Epithelial cell of prostate (primary cell): Measurements from ENCODE around the gene DGKE.

Source experiments
- DNase-seq: peaks from one replicate; pipeline ENCODE4 v3.0.0-alpha.2; 2011; ENCODE audit warnings: low read depth, low spot score
- H3K27ac ChIP-seq: fragments of 450-650 bp; 2 replicates; pipeline ENCODE4 v1.5.1; 2017; ENCODE audit warnings: mild to moderate bottlenecking

DGKE gene

DNA sequence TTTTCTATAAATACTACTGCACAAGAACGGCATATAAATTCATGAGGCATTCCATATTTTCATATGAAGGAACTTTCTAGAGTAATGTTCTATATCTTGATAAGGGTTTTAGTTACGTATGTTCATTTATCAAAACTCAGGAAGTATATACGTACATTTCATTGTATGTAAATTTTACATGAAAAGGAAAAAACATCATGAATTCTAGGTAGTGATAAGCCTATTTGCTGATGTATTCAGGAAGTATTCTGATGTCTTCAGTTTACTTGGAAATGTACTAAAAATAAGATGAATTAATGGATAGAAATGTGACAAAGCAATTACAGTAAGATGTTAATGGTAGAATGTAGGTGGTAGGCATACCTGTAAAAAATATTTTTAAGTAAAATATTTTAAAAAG, 4.7 kb downstream of the DGKE start:
- no peak overlapping the region for H3K27ac ChIP-seq
- DNase-seq = no peak

DNA sequence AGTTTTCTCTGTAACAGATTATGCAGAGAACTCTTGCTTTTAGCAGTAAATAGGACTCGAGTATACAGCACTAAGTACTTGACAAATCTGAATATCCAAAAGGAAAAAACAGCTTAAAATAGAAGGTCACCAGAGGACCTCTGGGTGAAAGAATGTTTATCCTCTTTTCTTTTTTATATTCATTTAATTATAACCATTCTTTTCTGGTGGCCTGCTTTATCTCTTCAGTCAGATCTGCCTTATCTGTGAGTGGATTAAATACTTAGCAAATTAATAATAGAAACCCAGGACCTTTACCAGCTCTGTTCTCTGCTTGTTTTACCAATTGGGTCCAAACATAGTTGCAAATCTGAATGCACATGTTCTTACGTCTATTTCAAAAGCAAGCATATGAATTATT, 8.6 kb downstream of the DGKE start:
- no peak for DNase-seq
- H3K27ac ChIP-seq = no peak overlapping the region

DNA sequence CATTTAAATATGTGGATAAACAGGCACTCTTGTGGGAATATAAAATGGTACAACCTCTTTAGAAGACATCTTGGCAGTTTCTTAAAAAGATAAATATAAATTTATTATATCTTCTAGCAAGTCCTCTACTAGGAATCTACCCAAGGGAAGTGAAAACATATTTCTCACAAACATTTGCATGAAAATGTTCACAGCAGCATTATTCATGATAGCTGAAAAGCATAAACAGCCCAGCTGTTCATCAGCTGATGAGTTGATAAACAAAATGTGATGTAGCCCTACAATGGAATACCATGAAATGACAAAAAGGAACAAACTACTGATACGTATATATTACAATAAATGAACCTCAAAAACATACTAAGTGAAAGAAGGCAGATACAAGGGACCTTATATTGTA, 12.0 kb downstream of the DGKE start:
- no peak for DNase-seq
- H3K27ac ChIP-seq = no peak overlapping the region

DNA sequence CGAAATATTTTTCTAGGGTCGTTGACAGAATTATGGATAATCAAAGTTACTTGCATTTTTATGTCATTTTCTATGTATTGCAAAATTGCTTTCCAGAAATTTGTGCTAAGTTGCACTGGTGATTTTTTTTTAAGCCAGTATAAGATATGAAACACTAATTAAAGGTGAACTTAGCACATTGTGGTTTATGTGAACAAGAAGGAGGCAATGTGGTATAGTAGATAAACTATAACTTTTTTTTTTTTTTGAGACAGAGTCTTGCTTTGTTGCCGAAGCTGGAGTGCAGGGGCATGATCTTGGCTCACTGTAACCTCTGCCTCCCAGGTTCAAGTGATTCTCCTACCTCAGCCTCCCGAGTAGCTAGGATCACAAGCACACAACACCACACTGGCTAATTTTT, 13.2 kb downstream of the DGKE start:
- no peak overlapping the region for H3K27ac ChIP-seq
- DNase-seq = no peak

DNA sequence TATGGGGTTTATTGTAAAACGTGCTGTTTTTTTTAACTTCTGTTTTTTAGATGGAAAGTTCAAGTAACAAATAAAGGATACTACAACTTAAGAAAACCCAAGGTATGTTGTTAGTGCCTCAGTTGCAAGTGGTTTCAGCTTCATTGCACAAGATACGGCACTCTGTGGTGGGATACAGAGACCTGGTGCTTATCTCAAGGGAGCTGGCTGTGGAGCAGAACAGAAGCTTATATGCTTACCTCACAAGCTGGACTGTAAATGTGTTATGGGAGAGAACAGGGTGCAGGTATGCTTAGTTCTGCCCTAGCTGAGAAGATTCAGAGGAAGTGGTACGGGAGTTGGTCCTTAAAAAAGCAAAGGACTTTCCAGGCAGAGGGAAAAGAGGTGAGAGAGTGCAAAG, 15.2 kb downstream of the DGKE start:
- H3K27ac ChIP-seq = no peak overlapping the region
- DNase-seq = no peak

DNA sequence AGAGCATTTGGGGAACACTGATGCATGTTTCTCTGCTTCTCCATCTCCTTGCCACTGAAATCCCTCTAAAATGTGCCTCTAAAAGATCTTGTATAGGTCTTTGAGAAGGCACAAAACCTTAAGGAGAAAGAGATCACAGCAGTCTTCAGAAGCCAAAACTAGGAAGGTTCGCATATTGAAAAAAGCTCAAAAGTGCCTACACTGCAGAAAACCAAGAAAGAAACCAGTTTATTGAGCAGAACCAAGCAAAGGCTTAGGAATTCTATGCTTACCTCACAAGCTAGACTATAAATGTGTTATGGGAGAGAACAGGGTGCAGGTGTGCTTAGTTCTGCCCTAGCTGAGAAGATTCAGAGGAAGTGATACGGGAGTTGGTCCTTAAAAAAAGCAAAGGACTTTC, 16.6 kb downstream of the DGKE start:
- H3K27ac ChIP-seq = no peak overlapping the region
- no peak for DNase-seq

DNA sequence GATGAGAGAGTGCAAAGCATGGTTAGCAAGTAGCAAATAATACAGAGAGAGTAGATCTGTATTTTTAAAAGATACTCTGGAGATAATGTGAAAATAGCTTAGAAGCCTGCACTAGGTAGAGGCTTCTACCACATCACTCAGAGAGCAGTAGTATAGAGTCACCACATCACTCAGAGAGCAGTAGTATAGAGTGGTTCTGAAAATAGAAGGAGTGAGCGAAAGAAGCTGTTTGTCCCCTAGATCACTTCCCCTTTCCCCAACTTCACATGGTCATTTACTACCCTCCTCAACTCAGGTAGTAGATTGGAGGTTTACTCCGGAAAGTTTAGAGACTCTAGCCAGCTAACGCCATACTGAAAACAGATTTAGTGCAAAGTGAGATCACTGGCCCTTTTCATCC, 17.1 kb downstream of the DGKE start:
- H3K27ac ChIP-seq = no peak overlapping the region
- no peak for DNase-seq

DNA sequence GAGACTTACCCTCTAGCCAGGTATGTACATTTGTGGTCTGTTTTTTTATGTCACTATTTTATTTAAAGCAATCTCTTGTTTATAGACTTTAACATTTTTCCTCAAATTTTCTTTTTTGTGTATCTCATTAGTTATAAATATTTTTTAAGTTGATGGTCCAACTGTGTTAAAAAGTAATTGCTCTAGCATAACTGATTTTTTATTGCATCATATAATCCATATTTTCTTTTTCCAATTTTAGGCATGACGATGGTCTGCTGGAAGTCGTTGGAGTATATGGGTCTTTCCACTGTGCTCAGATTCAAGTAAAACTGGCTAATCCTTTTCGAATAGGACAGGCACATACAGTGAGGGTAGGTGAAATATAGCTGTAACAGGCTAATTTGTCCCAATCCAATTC, 27.9 kb downstream of the DGKE start:
- H3K27ac ChIP-seq = no peak overlapping the region
- DNase-seq = no peak

DNA sequence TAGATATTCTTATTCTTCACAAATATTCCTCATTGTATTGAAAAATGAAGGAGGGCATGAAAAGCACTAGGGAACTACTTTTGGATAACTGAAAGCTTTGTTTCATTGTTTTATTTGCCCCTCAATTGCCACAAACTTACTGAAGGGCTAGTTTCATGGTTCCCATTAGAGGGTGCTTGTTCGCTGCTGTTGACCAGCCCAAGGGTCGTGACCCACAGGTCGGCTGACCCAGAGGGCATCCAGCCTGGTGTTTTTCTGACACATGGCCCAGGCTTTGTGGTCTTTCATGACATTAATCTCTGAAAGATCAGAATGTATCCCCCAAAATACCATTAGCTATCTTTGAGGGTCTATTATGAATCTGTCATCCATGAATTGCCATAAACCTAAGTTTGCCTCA, 30.0 kb downstream of the DGKE start:
- DNase-seq = no peak
- no peak overlapping the region for H3K27ac ChIP-seq

DNA sequence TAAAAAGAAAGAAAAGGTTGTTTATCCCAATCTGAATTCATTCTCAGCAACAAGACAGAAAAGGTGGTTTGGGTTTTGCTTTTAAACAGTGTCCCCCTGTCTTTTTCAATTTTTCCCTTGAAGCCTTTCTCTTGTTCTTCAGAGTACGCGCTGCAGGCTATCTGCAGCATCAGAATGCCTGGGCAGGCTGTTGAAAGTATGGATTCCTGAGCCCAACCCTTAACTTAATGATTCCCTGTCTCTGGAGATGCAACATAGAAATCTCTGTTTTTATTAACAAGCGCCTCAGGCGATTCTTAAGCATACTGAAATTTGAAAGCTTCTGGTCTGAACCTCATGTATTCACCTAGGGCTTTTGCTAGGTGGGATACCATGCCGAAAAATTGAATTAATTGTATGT, 32.1 kb downstream of the DGKE start:
- no peak for DNase-seq
- no peak overlapping the region for H3K27ac ChIP-seq

DNA sequence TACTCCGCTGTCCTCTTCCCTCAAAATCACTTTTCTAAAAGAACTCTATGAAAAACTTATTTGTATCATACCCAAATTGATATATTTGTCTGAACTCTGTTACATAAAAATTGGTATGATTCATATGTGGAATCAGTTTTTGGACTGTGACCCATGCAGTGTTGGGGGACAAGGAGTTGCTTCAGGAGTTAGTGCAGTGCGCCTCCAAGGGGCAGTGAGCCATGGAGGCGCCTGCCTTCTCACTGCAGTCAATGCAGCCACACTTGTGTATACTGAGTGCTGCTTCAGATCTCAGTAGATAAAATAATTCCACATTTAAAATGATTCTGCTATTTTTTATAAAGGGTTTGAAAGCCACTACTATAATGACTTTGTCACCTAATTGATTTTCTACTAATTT, 32.5 kb downstream of the DGKE start:
- no peak for DNase-seq
- no peak overlapping the region for H3K27ac ChIP-seq

DNA sequence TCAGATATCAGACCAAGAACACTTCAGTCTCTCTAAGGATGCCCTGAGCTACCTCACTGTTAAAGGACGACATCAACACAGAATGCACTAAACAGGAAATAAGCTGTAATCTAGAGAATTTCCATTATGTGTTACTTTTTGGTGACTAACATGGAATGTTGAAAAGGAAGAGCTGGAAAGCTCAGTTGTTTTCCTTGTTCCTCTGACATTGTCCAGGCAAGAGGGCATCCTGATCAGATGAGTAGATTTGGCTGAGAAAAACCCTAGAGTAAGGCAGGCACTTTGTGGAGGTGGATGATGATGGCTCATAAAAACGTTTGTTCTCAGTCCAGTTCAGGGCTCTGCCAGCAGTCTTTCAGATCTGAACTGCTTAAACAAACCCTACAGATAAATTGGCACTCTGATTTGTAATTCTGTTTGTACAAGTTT, 34.0 kb downstream of the DGKE start:
- DNase-seq = no peak

DNA sequence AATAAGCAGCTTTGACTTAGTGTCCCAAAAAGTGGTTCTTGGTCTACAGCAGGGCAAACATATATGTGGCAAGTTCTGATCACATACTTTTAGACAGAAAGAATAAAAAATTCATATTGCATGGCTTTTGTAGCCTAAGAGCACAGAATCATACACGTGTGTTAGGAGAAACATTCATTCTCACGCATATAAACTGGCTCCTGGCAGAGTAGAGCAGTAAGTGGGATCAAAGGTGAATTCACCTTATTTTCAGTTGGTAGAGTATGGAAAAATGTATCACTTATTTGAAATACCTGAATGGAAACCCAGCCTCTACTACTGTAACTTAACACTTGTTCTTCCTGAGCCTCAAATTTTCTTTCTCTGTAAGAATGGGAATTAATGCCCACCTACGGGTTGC, 34.8 kb downstream of the DGKE start:
- no peak overlapping the region for H3K27ac ChIP-seq
- DNase-seq = no peak

More for the DNA sequence above, 34.0 kb downstream of the DGKE start:
- peak overlapping the region; percentile 26 for H3K27ac ChIP-seq

DNA sequence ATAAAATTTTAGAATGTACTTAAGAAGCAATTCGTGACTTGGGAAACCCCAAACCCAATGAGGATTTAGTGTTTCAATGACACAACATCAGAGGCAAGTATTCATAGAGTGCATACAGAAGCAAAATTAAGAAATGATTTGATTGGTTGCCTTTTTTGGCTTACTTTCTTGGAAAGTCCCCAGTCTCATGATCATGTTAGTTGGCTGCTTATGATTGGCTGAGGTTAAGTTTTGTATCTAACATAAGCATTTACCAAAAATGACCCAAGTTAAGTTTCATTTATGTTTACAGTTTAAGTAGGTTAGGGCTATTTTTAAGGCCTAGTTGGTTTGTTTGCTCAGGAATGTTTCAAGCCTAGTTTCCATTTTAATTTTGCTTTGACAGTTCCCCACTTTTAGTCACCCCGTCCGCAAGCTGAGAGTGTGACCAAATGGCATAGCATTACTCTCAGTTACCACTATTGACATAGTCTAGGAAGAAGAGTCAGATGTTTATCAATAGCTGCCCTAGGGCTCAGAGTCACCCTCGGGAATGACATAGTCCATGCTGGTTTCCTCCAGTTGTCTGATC, 36.2 kb downstream of the DGKE start:
- DNase-seq = no peak

DNA sequence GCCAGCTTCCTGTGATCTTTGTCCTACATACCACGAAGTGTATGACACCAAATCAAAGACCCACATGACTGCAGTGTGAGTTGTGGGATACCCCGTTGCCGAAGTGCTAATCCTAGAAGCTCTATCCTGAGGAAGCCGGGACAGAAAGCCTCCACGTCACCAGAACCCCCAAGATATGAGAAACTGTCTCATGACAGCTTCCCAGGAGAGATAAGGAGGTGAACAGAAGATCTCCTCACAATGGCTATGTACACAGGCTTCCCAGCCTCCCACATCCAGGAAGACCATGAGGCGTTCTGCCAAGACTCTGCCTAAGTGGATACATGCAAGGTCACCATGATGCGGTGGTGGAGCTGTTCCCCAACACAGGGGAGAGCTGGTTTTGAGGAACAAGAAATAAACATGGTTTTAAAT, 42.8 kb downstream of the DGKE start:
- DNase-seq = no peak
- no peak overlapping the region for H3K27ac ChIP-seq

More for the DNA sequence above, 36.2 kb downstream of the DGKE start:
- H3K27ac ChIP-seq = no peak overlapping the region

DNA sequence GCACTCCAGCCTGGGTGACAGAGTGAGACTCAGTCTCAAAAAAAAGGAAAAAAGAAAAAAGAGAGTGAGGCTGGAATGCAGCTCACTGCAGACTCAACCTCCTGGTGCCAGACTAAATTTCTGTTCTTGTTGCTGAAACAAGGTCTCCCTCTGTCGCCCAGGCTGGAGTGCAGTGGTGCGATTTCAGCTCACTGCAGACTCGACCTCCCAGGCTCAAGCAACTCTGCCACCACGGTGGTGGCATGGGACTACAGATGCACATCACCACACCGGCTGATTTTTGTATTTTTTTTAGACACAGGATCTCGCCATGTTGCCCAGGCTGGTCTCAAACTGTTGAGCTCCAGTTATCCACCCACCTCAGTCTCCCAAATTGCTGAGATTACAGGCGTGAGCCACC, 45.3 kb downstream of the DGKE start:
- DNase-seq = no peak

DNA sequence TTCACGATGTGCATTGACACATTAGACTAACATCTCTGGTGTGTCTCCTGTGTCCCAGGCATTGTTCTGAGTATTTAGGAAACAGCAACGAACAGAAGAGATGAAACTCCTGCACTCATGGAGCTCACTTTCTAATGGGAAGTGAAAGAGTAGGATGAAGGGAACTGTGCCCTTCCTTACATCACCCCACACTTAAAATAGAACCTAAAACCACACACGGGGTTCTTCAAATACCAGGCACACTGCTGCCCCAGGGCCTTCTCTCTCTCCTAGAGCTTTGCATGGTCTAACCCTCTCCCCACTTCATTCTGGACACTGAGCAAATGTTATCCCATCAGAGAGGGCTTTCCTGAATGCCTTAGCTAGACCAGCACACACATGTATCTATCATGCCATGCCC, 46.2 kb downstream of the DGKE start:
- no peak for DNase-seq

More for the DNA sequence above, 45.3 kb downstream of the DGKE start:
- H3K27ac ChIP-seq = no peak overlapping the region

DNA sequence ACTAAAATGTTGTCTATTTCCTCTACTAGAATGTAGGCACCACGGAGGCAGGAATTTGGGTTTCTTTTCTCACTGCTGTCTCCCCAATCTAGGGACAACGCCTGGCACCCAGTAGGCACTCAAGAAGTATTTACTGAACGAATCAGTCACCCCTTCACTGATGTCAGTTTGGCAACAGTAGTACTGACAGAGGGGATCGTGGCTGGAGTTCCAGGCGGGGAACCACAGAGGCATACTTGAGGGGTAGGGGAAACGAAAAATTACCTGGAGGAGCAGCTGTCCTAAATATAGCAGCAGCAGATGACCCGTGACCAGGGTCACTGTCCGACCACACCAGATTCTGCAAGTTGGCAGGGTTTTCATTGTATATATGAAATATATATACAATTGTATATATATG, 46.6 kb downstream of the DGKE start:
- no peak for DNase-seq
- H3K27ac ChIP-seq = no peak overlapping the region

More for the DNA sequence above, 46.2 kb downstream of the DGKE start:
- no peak overlapping the region for H3K27ac ChIP-seq

DNA sequence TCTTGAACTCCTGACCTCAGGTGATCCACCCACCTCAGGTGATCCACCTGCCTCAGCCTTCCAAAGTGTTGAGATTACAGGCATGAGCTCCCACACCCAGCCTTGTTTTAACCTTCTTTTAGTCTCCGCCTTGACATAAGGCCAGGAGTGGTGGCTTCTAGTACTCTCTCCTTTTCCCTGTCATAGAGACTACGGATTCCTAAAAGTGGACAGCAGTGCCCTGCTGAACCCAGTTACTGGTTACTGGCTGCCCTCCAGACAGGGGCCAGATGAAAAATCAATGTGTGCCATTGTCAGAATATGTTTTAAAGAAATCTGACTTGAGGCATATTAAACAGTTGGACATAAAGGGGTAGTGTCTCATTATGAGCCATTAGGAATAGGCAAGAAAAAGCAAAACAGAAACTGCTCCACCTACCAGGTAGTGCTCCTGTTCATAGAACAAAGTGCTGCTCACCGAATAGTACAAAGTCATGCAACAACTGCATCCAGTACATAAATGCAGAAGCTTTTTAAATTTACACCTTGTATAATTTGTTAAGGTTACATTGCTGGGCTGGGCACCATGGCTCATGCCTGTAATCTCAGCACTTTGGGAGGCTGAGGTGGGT, 47.8 kb downstream of the DGKE start:
- DNase-seq = no peak
- H3K27ac ChIP-seq = no peak overlapping the region

DNA sequence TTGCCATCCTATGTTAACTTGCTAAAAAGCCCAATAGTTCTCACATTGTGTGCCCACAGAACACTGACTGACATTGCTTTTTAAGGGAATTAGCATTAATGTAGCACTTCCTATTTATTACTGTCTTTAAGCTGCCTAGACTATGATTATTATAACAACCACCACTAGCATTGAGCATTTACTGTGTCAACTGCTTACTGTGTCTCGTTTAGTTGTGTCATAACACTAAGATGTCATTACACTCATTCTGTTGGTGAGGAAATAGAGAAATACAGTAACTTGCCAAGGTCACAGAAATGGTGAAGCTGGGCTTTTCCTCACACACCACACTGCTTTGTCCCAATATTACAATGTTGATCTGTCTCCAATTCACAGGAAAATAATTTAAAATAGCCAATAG, 49.7 kb downstream of the DGKE start:
- no peak overlapping the region for H3K27ac ChIP-seq
- no peak for DNase-seq

DNA sequence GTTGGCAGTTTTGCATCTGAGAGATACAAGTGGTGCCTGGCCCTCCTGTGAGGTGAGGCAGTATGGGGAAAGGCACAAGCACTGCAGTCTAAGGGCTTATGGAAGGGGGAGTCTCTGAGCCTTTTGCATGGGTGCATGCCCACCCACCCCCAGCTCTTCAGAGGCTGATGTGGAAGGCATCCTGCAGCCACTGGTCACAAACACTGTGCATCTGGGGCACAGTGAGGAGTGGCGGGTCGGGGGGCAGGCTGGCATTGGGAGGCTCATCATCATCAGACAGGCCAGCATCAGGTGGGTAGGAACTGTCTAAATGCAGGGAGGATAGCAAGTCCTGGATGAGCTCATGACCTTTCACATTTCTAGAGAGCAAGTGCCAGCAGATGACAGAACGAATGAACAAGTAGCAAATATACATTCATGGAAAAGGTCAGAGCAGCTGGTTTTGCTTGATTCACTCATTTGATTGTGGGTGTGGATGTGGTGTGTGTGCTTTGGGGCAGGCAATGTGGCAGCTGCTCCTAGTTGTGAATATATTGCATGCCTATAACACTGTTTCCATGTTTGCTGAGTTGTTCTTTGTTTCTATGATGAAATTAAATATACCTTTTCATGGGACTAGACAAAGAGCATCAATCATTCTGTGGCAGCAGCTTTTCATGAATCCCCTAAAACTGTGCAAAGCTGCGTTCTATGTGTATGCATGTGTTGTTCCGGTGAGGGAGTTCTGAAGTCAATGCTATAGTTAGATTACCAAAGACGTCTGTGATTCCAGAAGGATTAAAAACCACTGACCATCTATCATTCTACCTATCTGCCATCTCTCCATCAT, 50.7 kb downstream of the DGKE start:
- H3K27ac ChIP-seq = no peak overlapping the region
- no peak for DNase-seq

DNA sequence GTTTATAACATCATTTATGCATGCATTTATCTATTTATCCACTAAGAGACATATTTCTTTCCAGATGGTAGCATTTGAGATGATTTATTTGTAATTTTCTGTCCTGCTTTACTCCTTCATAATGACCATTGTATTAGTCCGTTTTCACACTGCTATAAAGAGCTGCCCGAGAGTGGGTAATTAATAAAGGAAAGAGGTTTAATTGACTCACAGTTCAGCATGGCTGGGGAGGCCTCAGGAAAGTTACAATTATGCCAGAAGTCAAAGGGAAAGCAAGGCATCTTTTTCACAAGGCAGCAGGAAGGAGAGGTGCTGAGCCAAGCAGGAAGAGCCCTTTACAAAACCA, 51.3 kb downstream of the DGKE start:
- no peak overlapping the region for H3K27ac ChIP-seq
- DNase-seq = no peak
